ENCODE measurements around the gene DMWD. TPM values are rescaled to one million over a fixed set of nuclear protein-coding genes. Genes with fewer than 3 reads are reported as not detected.
A peak's percentile ranks its signal among the peaks of the same experiment; 100 is the strongest.

Gene DMWD
- total RNA-seq, 2 experiments from 2014 or later, result 43.1 to 45.8 TPM

DNA sequence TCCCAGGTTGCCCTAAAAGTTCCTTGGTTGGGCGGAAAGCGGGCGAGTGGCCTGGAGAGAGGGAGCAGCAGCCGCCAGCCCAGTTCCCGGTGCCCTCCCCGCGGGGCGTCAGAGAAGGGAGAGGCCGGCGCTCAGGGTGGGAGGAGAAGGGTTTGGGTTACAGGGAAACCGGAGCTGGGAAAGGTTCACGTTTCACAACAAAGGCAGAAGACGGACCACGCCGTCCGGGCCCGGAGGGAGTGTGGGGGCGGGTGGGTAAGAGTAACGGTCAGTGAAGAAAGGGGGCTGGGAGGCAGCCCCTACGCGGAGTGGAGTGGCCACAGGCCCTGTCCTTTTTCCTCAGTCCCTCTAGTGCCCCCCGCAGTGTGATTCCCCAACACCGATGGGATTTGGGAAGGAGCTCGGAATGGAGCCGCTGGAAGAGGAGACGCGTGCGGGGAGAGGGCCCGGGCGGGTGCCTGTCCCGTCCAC is 25.2 kb downstream of the DMWD start:
- no peaks in the 10 kb centered on the region for H3K9me3 Mint-ChIP-seq
- H3K36me3 Mint-ChIP-seq, result peaks cover 3% of the 10 kb centered on the region
- ChIA-PET POLR2A (interaction anchor here (1.2 kb wide), 1 partner anchor 75 kb away, joined by 3 read pairs; the partner anchor contains the start of gene SNRPD2), CTCF (interaction anchor here (0.8 to 6.5 kb wide), 6 partner anchors 12 to 242 kb away, joined by 3 to 121 read pairs (median 12); partner anchors contain the start of gene FBXO46)
- DNase-seq, result no peak
- H3K27ac Mint-ChIP-seq, result no peak overlapping the region
- peak overlapping the region; percentile 26 for H3K4me3 Mint-ChIP-seq
- H3K27me3 Mint-ChIP-seq, result peaks cover 15% of the 10 kb centered on the region
- intact Hi-C loops (cut with micrococcal nuclease), result no loop called here
- H3K4me1 Mint-ChIP-seq (ENCODE audit: low read depth), result peaks cover 10% of the 10 kb centered on the region

DNA sequence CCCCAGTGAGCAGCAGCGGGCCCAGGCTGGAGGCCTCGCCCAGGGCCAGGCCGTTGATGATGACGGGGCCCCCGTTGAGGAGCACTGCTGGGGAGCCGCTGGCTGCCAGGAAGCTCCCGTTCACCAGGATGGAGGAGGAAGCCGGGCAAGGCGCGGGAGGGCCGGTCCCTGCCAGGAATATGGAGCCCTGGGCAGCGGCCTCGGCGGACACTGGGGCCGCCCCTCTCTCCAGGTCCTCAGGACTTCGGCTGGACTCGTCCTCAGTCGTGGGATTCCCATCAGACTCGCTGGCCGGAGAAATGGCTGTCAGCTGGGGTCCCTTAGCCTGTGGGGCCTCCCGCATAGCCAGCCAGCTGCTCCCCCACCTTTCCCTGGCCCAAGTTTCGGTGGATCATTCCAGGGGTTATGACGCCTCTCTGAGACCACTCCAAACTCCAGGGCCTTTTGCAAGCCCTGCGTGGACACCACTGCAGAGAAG is 25.7 kb downstream of the DMWD start:
- Mint-ChIP-seq H3K4me1 (ENCODE audit: low read depth) (peaks cover 10% of the 10 kb centered on the region), H3K9me3 (no peaks in the 10 kb centered on the region), H3K4me3 (peak overlapping the region; percentile 26), H3K36me3 (peaks cover 3% of the 10 kb centered on the region), H3K27ac (no peak overlapping the region), H3K27me3 (peaks cover 18% of the 10 kb centered on the region)
- CTCF ChIA-PET, result interaction anchor here (0.8 to 6.5 kb wide), 3 partner anchors 12 to 49 kb away, joined by 3 to 121 read pairs (median 4); no protein-coding TSS in a partner anchor
- no peak for DNase-seq
- POLR2A ChIA-PET, result interaction anchor here (1.2 kb wide), 1 partner anchor 75 kb away, joined by 3 read pairs; the partner anchor contains the start of gene SNRPD2
- intact Hi-C loops (cut with micrococcal nuclease), result no loop called here

GRCh38 chr19:45766296-45766868 is 26.3 kb downstream of the DMWD start:
- H3K4me1 Mint-ChIP-seq (ENCODE audit: low read depth), result peaks cover 10% of the 10 kb centered on the region
- H3K27me3 Mint-ChIP-seq, result peaks cover 18% of the 10 kb centered on the region
- peaks cover 3% of the 10 kb centered on the region for H3K36me3 Mint-ChIP-seq
- H3K9me3 Mint-ChIP-seq, result no peaks in the 10 kb centered on the region
- ChIA-PET POLR2A (interaction anchor here (1.2 kb wide), 1 partner anchor 74 kb away, joined by 3 read pairs; the partner anchor contains the start of gene SNRPD2), CTCF (interaction anchor here (6.5 kb wide), 1 partner anchor 34 kb away, joined by 121 read pairs; no protein-coding TSS in a partner anchor)
- H3K4me3 Mint-ChIP-seq, result no peak overlapping the region
- H3K27ac Mint-ChIP-seq, result no peak overlapping the region
- intact Hi-C loops (cut with micrococcal nuclease), result no loop called here
- no peak for DNase-seq

DNA sequence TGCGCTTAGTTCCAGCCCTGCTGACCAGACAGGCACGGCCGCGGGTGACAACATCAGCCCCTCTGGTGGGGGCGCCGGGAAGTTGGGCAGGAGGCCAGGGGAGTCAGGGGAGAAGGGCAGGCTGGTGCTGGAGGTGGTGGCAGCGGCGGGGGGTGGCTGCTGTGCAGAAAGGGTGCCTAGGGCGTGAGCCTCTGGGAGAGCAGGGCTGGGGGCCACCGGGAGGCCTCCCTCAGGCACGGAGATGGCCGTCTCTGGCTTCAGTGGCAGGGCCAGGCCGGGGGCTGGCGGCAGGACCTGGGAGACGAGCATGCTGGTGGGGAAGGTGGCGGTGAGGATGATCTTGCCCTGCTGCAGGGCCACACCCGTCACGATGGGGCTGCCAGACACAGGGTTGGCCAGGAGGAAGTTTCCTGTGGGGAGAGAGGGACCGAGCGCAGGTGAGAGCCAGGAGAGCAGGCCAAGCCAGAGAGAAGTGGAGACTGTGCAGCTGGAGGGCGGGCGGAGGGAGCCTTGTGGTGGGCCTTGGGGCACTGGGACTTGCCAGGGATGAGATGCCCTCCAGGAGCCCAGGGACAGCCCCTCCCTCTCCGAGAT is 26.8 kb downstream of the DMWD start:
- Mint-ChIP-seq H3K27ac (no peak overlapping the region), H3K4me1 (ENCODE audit: low read depth) (peaks cover 8% of the 10 kb centered on the region), H3K36me3 (no peaks in the 10 kb centered on the region), H3K4me3 (no peak overlapping the region), H3K9me3 (no peaks in the 10 kb centered on the region), H3K27me3 (peaks cover 18% of the 10 kb centered on the region)
- POLR2A ChIA-PET, result no interaction called here
- intact Hi-C loops (cut with micrococcal nuclease), result no loop called here
- no peak for DNase-seq
- CTCF ChIA-PET, result interaction anchor here (1.0 to 6.5 kb wide), 2 partner anchors 13 to 34 kb away, joined by 3 to 121 read pairs; no protein-coding TSS in a partner anchor

DNA sequence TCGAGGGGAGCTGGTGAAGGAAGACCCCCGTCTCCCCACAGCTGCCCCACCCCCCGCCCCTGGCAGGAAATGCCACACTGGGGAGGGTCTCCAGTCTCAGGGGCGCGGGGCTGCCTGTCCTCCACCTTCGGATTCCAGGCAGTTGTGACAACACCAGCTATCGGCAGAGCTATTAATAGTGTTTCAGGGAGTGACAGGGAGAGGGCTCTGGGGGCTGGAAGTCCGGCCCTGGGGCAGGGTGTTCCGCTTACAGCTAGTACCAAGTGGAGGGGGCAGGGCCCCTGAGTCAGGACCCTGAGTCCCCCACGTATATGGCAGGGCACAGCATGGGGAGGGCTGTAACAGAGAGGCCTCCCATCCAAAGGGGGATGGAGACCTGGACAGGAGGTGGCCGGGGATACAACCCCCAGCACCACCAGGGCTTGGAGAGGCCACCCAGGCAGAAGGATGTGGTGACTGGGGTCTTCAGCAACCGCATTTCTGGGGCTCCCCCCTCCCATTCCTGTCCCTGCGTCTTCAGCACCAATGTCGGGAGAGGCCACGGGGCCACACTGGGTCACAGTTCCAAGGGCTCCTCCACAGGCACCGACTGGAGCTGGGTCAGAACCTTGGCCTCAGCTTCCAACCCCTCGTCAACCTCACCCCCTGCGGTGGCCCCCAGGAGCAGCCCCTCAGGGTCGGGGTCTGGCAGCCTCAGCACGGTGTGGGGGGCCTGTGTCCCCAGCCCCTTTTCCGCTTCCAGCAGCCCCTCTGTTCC is 27.5 kb downstream of the DMWD start:
- Mint-ChIP-seq H3K27ac (no peak overlapping the region), H3K9me3 (no peaks in the 10 kb centered on the region), H3K36me3 (no peaks in the 10 kb centered on the region), H3K4me3 (peak overlapping the region; percentile 17), H3K4me1 (ENCODE audit: low read depth) (peaks cover 8% of the 10 kb centered on the region), H3K27me3 (peaks cover 18% of the 10 kb centered on the region)
- CTCF ChIA-PET, result interaction anchor here (1.0 kb wide), 2 partner anchors 14 to 52 kb away, joined by 3 read pairs; no protein-coding TSS in a partner anchor
- DNase-seq, result no peak
- intact Hi-C loops (cut with micrococcal nuclease), result no loop called here
- POLR2A ChIA-PET, result no interaction called here

- Mint-ChIP-seq H3K4me3 (peak overlapping the region; percentile 17), H3K27ac (no peak overlapping the region), H3K9me3 (no peaks in the 10 kb centered on the region), H3K4me1 (ENCODE audit: low read depth) (peaks cover 5% of the 10 kb centered on the region), H3K36me3 (no peaks in the 10 kb centered on the region), H3K27me3 (peaks cover 18% of the 10 kb centered on the region)
- POLR2A ChIA-PET, result no interaction called here
- intact Hi-C loops (cut with micrococcal nuclease), result no loop called here
- CTCF ChIA-PET, result interaction anchor here (1.0 kb wide), 1 partner anchor 52 kb away, joined by 3 read pairs; no protein-coding TSS in a partner anchor
- no peak for DNase-seq
Observed at GRCh38 chr19:45764475-45764874, 28.2 kb downstream of the DMWD start.

DNA sequence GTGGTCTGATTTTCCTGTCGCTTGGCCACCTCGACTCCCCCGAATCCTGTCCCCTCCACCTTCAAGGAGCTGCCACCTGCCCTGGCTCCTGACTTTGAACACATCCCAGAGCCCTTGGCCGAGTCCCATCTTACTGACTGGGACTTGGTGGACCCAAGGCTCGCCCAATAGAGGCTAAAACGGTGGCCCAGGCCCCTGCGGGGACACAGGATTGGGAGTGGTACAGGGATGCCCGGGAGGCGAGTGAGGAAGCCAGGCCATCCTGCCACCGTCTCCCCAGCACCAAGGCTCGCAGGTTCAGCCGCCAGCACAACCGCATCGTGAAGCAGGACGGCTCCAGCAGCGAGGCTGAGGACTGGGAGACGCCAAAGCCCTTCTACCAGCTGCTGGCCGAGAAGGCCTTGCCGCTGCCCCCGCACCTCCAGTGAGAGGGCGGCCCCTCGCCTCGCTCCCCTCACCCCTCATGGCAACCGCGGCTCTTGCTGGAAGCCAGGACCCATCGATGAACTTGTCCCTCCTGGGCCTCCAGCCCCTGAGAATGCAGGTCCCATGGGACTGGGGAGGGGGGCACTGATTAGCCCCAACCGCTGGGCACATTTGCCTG is 28.9 kb downstream of the DMWD start:
- H3K27me3 Mint-ChIP-seq, result peaks cover 20% of the 10 kb centered on the region
- H3K4me3 Mint-ChIP-seq, result no peak overlapping the region
- POLR2A ChIA-PET, result no interaction called here
- H3K9me3 Mint-ChIP-seq, result no peaks in the 10 kb centered on the region
- intact Hi-C loops (cut with micrococcal nuclease), result no loop called here
- CTCF ChIA-PET, result no interaction called here
- no peaks in the 10 kb centered on the region for H3K36me3 Mint-ChIP-seq
- no peak for DNase-seq
- H3K4me1 Mint-ChIP-seq (ENCODE audit: low read depth), result peaks cover 5% of the 10 kb centered on the region
- H3K27ac Mint-ChIP-seq, result no peak overlapping the region

DNA sequence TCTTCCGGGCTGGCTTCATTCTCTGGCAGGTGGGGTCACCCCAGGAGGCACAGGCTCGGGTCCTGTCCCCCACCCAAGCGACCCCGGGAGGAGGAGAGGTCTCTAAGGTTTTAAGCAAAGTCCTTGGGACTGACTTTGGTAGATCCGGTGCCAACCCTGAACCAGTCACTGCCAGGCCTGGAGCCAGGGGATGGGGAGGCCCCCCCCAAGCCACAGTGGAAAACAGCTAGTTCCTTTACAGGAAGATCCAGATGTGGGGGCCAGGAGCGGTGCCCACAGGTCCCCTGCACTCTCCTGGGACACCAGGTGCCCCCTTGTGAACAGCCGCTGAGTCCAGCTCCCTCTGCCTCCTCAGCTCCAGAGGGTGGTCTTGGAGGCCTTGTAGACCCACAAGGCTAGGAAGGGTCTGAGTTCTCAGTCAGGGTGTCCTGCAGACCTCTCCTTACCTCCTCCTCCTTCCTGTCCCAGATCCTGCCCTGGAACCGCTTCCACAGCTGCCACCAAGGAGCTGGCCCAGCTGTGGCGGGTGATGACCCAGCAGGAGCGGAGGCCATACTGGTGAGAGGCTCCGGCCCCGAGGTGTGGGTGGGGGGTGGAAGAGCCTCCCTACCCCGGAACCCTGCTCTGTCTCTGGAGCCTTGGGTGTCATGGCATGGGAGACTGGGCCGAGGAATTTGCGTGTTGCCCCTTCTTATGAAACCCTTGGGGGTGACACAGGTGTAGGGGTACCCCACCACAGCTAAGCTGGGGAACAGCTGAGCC is 29.6 kb downstream of the DMWD start:
- Mint-ChIP-seq H3K36me3 (no peaks in the 10 kb centered on the region), H3K27me3 (peaks cover 20% of the 10 kb centered on the region), H3K4me1 (ENCODE audit: low read depth) (peaks cover 5% of the 10 kb centered on the region), H3K27ac (no peak overlapping the region), H3K4me3 (no peak overlapping the region), H3K9me3 (no peaks in the 10 kb centered on the region)
- intact Hi-C loops (cut with micrococcal nuclease), result no loop called here
- POLR2A ChIA-PET, result no interaction called here
- no peak for DNase-seq
- CTCF ChIA-PET, result interaction anchor here (0.6 kb wide), 1 partner anchor 35 kb away, joined by 3 read pairs; no protein-coding TSS in a partner anchor

- CTCF ChIA-PET, result no interaction called here
- intact Hi-C loops (cut with micrococcal nuclease), result no loop called here
- no peak overlapping the region for H3K4me3 Mint-ChIP-seq
Observed at GRCh38 chr19:45761714-45762113, 30.9 kb downstream of the DMWD start.

GRCh38 chr19:45758921-45759320 is 33.7 kb downstream of the DMWD start:
- Mint-ChIP-seq H3K27me3 (peaks cover 5% of the 10 kb centered on the region), H3K4me1 (ENCODE audit: low read depth) (no peaks in the 10 kb centered on the region), H3K36me3 (no peaks in the 10 kb centered on the region), H3K4me3 (no peak overlapping the region), H3K9me3 (no peaks in the 10 kb centered on the region), H3K27ac (no peak overlapping the region)
- POLR2A ChIA-PET, result no interaction called here
- no peak for DNase-seq
- CTCF ChIA-PET, result interaction anchor here (1.3 kb wide), 1 partner anchor 14 kb away, joined by 3 read pairs; no protein-coding TSS in a partner anchor
- intact Hi-C loops (cut with micrococcal nuclease), result no loop called here

More at GRCh38 chr19:45761714-45762113, 30.9 kb downstream of the DMWD start:
- no peak for DNase-seq
- H3K27ac Mint-ChIP-seq, result no peak overlapping the region
- no peaks in the 10 kb centered on the region for H3K36me3 Mint-ChIP-seq
- no peaks in the 10 kb centered on the region for H3K4me1 Mint-ChIP-seq (ENCODE audit: low read depth)
- POLR2A ChIA-PET, result no interaction called here
- no peaks in the 10 kb centered on the region for H3K9me3 Mint-ChIP-seq
- H3K27me3 Mint-ChIP-seq, result peaks cover 16% of the 10 kb centered on the region

DNA sequence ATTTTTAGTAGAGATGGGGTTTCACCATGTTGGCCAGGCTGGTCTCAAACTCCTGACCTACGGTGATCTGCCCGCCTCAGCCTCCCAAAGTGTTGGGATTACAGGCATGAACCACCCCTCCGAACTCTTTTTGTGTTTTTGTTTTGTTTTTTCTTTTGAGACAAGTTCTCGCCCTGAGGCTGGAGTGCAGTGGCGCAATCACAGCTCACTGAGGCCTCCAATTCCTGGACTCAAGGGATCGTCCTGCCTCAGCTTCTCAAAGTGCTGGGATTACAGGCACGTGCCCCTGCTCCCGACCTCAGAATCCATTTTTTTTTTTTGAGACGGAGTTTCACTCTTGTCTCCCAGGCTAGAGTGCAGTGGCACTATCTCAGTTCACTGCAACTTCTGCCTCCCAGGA is 35.0 kb downstream of the DMWD start:
- Mint-ChIP-seq H3K4me1 (ENCODE audit: low read depth) (no peaks in the 10 kb centered on the region), H3K27me3 (peaks cover 5% of the 10 kb centered on the region), H3K27ac (no peak overlapping the region), H3K36me3 (no peaks in the 10 kb centered on the region), H3K9me3 (no peaks in the 10 kb centered on the region), H3K4me3 (no peak overlapping the region)
- ChIA-PET CTCF (interaction anchor here (1.0 to 1.1 kb wide), 2 partner anchors 12 to 41 kb away, joined by 3 read pairs; partner anchors contain the start of gene SIX5), POLR2A (no interaction called here)
- intact Hi-C loops (cut with micrococcal nuclease), result no loop called here
- no peak for DNase-seq

Data from activated CD4-positive, alpha-beta memory T cell treated with anti-CD3 and anti-CD28 coated beads for 36 hours (primary cell).